Liver (tissue), 9 donors: ENCODE results near the gene TAB3. TPM values are rescaled to one million over a fixed set of nuclear protein-coding genes. Genes with fewer than 3 reads are reported as not detected.
A peak's percentile ranks its signal among the peaks of the same experiment; 100 is the strongest.

Source experiments
- DNase-seq: peaks from one replicate; pipeline ENCODE4 v3.0.0-alpha.2; 2017; ENCODE audit warnings: low spot score
- H3K27ac ChIP-seq, 2 donors: one replicate each; pipeline ENCODE4 v1.7.0; 2013; ENCODE audit warnings: inconsistent platforms in 2 of 2, low read length in 2 of 2, control low read depth in 1 of 2, low read depth in 1 of 2, mild to moderate bottlenecking in 1 of 2
- H3K27me3 ChIP-seq, 4 donors: one replicate each; pipeline versions ENCODE4 v1.6.1 to v1.7.0; 2013; ENCODE audit warnings: low read length in 3 of 4, inconsistent platforms in 1 of 4, mild to moderate bottlenecking in 1 of 4, moderate library complexity in 1 of 4; ENCODE audit not compliant: control insufficient read depth in 4 of 4, insufficient read depth in 4 of 4
- H3K36me3 ChIP-seq, 4 donors: one replicate each; pipeline versions ENCODE4 v1.6.1 to v1.7.0; 2013; ENCODE audit warnings: low read length in 3 of 4, mild to moderate bottlenecking in 3 of 4, low read depth in 1 of 4, moderate library complexity in 1 of 4; ENCODE audit not compliant: control insufficient read depth in 4 of 4, insufficient read depth in 3 of 4
- H3K4me1 ChIP-seq, 4 donors: one replicate each; pipeline versions ENCODE4 v1.6.1 to v1.7.0; 2013; ENCODE audit warnings: low read length in 3 of 4, mild to moderate bottlenecking in 3 of 4, moderate library complexity in 1 of 4; ENCODE audit not compliant: control insufficient read depth in 4 of 4, insufficient read depth in 4 of 4
- H3K4me3 ChIP-seq, 3 donors: one replicate each; pipeline versions ENCODE4 v1.6.1 to v1.7.0; 2013; ENCODE audit warnings: low read length in 3 of 3, control low read depth in 1 of 3, low read depth in 1 of 3, mild to moderate bottlenecking in 1 of 3
- H3K9ac ChIP-seq, 2 donors: one replicate each; pipeline ENCODE4 v1.7.0; 2013; ENCODE audit warnings: low read length in 2 of 2, mild to moderate bottlenecking in 2 of 2, moderate library complexity in 2 of 2, control low read depth in 1 of 2, low read depth in 1 of 2
- H3K9me3 ChIP-seq, 4 donors: one replicate each; pipeline versions ENCODE4 v1.6.1 to v1.7.0; 2013; ENCODE audit warnings: low read length in 3 of 4; ENCODE audit not compliant: control insufficient read depth in 4 of 4
- EGR1 ChIP-seq, 2 donors: IDR thresholded peaks; 2 replicates each; pipeline ENCODE4 v1.6.1; 2016 to 2018; ENCODE audit warnings: antibody characterized with exemption in 2 of 2, low read depth in 2 of 2
- FOXA1 ChIP-seq: IDR thresholded peaks from 2 replicates; pipeline ENCODE4 v1.6.1; 2016; ENCODE audit warnings: antibody characterized with exemption
- FOXA2 ChIP-seq: IDR thresholded peaks from 2 replicates; pipeline ENCODE4 v1.6.1; 2016; ENCODE audit warnings: antibody characterized with exemption
- HNF4A ChIP-seq, 2 donors: conservative IDR thresholded peaks; 2 replicates each; pipeline ENCODE4 v1.6.1; 2016; ENCODE audit warnings: antibody characterized with exemption in 2 of 2, mild to moderate bottlenecking in 2 of 2
- HNF4G ChIP-seq: IDR thresholded peaks from 2 replicates; pipeline ENCODE4 v1.6.1; 2016; ENCODE audit warnings: antibody characterized with exemption
- JUND ChIP-seq, 2 donors: IDR thresholded peaks; 2 replicates each; pipeline ENCODE4 v1.6.1; 2016; ENCODE audit warnings: antibody characterized with exemption in 2 of 2
- NR2F2 ChIP-seq: IDR thresholded peaks from 2 replicates; pipeline ENCODE4 v1.6.1; 2016; ENCODE audit warnings: antibody characterized with exemption
- RAD21 ChIP-seq, 2 donors: IDR thresholded peaks; 2 replicates each; pipeline ENCODE4 v1.6.1; 2016; ENCODE audit warnings: antibody characterized with exemption in 2 of 2, mild to moderate bottlenecking in 2 of 2
- RXRA ChIP-seq, 2 donors: IDR thresholded peaks; 2 replicates each; pipeline ENCODE4 v1.6.1; 2017 to 2018; ENCODE audit warnings: antibody characterized with exemption in 2 of 2, mild to moderate bottlenecking in 1 of 2
- TAF1 ChIP-seq: conservative IDR thresholded peaks from 2 replicates; pipeline ENCODE4 v1.6.1; 2016; ENCODE audit warnings: antibody characterized with exemption, mild to moderate bottlenecking
- YY1 ChIP-seq: IDR thresholded peaks from 2 replicates; pipeline ENCODE4 v1.6.1; 2016; ENCODE audit warnings: antibody characterized with exemption, mild to moderate bottlenecking
- WGBS: extraction: QIAGEN DNeasy Blood & Tissue Kit; methylation state at CpG from one replicate; pipeline ENCODE4 v1.1.7; 2013; 5-methylcytosine and 5-hydroxymethylcytosine counted together
- polyA plus RNA-seq, 2 donors: library from polyadenylated mRNA; stranded (reverse) in 1 of 2; unstranded in 1 of 2; fragments of 200-250 nt in 1 of 2; fragments of >200 nt in 1 of 2; fragmentation: Nextera tagmentation in 1 of 2; extraction: Ambion mirVana in 1 of 2; gene quantifications; one replicate each; pipeline versions ENCODE4 v1.2.1 to v1.2.3, GENCODE V29; 2013 to 2015
- total RNA-seq, 2 donors: library from RNA; depleted of rRNA; stranded (reverse); fragments of >200 nt; gene quantifications; one replicate each; pipeline ENCODE4 v1.2.3, GENCODE V29; 2014
- TF ChIP-seq, protein P1 (sequence below): IDR thresholded peaks from 2 replicates; pipeline ENCODE4 v1.6.1; 2016; ENCODE audit warnings: antibody characterized with exemption, mild to moderate bottlenecking
- TF ChIP-seq, protein P2 (sequence below): IDR thresholded peaks from 2 replicates; pipeline ENCODE4 v1.6.1; 2016; ENCODE audit warnings: antibody characterized with exemption
- TF ChIP-seq, protein P3 (sequence below): IDR thresholded peaks from 2 replicates; pipeline ENCODE4 v1.6.1; 2016; ENCODE audit warnings: antibody characterized with exemption
- TF ChIP-seq, protein P4 (sequence below): IDR thresholded peaks from 2 replicates; pipeline ENCODE4 v1.6.1; 2016; ENCODE audit warnings: antibody characterized with exemption
- TF ChIP-seq, protein P5 (sequence below): fragments of 150-350 bp; IDR thresholded peaks from 2 replicates; pipeline ENCODE4 v1.5.1; 2017; ENCODE audit warnings: improper control_type of control experiment, low read depth, low read length; ENCODE audit not compliant: missing input control
- donor health status: healthy.
- donor health status: healthy.
- donor health status: healthy.
- donor health status: healthy.
- donor health status: healthy.

The TAB3 gene
- total and polyA plus RNA-seq, 4 donors: 10.0 to 32.2 (median 17.4) TPM

DNA sequence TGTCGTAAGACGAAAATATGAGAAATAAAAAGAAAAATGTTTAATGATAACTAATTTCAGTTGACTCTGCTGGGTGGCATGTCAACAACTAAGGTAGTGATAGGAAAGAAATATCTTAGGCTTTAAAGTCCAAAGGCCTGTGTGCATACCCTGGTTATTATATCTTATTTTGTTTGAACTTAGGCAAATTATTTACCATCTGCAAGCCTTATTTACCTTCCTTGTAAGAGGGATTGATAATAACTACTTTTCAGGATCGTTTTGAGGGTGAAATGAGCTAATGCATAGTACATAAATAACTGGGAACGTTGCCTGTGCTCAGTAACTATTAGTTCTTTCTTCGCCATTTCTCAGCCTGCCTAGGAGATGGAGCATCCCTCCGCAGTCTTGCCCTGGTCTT is 41.6 kb upstream of the TAB3 start (continued):
- TF ChIP-seq, protein P1, sequence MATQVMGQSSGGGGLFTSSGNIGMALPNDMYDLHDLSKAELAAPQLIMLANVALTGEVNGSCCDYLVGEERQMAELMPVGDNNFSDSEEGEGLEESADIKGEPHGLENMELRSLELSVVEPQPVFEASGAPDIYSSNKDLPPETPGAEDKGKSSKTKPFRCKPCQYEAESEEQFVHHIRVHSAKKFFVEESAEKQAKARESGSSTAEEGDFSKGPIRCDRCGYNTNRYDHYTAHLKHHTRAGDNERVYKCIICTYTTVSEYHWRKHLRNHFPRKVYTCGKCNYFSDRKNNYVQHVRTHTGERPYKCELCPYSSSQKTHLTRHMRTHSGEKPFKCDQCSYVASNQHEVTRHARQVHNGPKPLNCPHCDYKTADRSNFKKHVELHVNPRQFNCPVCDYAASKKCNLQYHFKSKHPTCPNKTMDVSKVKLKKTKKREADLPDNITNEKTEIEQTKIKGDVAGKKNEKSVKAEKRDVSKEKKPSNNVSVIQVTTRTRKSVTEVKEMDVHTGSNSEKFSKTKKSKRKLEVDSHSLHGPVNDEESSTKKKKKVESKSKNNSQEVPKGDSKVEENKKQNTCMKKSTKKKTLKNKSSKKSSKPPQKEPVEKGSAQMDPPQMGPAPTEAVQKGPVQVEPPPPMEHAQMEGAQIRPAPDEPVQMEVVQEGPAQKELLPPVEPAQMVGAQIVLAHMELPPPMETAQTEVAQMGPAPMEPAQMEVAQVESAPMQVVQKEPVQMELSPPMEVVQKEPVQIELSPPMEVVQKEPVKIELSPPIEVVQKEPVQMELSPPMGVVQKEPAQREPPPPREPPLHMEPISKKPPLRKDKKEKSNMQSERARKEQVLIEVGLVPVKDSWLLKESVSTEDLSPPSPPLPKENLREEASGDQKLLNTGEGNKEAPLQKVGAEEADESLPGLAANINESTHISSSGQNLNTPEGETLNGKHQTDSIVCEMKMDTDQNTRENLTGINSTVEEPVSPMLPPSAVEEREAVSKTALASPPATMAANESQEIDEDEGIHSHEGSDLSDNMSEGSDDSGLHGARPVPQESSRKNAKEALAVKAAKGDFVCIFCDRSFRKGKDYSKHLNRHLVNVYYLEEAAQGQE: no peak
- peak; percentile 60 to 69 for TF ChIP-seq HNF4A (conservative IDR thresholded peaks at IDR 0.05)
- TF ChIP-seq FOXA2: peak; percentile 64
- TF ChIP-seq EGR1 (IDR thresholded peaks at IDR 0.05; ENCODE audit: low read depth in 2 of 2): no peak
- TF ChIP-seq, protein P2, sequence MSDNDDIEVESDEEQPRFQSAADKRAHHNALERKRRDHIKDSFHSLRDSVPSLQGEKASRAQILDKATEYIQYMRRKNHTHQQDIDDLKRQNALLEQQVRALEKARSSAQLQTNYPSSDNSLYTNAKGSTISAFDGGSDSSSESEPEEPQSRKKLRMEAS: no peak

DNA sequence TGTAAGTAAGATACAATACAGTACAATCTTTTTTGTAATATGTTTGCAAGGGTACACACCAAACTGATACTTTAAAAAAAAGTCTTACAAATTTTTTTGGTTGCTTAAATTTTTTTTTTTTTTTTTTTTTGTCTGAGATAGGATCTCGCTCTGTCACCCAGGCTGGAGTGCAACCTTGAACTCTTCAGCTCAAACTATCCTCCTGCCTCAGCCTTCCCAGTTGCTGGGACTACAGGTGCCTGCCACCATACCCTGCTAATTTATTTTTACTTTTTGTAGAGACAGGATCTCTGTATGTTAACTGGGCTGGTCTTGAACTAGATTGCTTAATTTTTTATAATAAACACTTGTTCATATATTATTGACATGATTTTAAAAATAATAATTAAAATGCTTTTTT is 41.1 kb upstream of the TAB3 start:
- Histone ChIP-seq H3K9ac (no peak overlapping the region), H3K4me3 (no peak overlapping the region), H3K4me1 (peaks cover 0 to 6% (median 2%) of the 10 kb centered on the region in 4 donors), H3K27ac (no peak overlapping the region), H3K27me3 (no peaks in the 10 kb centered on the region), H3K36me3 (no peaks in the 10 kb centered on the region), H3K9me3 (peaks cover 0 to 2% (median 0%) of the 10 kb centered on the region in 4 donors)
- no peak for DNase-seq
- TF ChIP-seq, protein P3, sequence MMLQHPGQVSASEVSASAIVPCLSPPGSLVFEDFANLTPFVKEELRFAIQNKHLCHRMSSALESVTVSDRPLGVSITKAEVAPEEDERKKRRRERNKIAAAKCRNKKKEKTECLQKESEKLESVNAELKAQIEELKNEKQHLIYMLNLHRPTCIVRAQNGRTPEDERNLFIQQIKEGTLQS: no peak
- TF ChIP-seq YY1 (no peak), EGR1 (IDR thresholded peaks at IDR 0.05; ENCODE audit: low read depth in 2 of 2) (no peak), HNF4G (no peak), HNF4A (conservative IDR thresholded peaks at IDR 0.05) (no peak), FOXA1 (no peak), TAF1 (no peak), RXRA (IDR thresholded peaks at IDR 0.05) (no peak), NR2F2 (no peak)
- TF ChIP-seq, protein P4, sequence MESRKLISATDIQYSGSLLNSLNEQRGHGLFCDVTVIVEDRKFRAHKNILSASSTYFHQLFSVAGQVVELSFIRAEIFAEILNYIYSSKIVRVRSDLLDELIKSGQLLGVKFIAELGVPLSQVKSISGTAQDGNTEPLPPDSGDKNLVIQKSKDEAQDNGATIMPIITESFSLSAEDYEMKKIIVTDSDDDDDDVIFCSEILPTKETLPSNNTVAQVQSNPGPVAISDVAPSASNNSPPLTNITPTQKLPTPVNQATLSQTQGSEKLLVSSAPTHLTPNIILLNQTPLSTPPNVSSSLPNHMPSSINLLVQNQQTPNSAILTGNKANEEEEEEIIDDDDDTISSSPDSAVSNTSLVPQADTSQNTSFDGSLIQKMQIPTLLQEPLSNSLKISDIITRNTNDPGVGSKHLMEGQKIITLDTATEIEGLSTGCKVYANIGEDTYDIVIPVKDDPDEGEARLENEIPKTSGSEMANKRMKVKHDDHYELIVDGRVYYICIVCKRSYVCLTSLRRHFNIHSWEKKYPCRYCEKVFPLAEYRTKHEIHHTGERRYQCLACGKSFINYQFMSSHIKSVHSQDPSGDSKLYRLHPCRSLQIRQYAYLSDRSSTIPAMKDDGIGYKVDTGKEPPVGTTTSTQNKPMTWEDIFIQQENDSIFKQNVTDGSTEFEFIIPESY: no peak
- TF ChIP-seq, protein P2: no peak
- 64% methylated on average over 1 of the region's 1 CpG for WGBS

DNA sequence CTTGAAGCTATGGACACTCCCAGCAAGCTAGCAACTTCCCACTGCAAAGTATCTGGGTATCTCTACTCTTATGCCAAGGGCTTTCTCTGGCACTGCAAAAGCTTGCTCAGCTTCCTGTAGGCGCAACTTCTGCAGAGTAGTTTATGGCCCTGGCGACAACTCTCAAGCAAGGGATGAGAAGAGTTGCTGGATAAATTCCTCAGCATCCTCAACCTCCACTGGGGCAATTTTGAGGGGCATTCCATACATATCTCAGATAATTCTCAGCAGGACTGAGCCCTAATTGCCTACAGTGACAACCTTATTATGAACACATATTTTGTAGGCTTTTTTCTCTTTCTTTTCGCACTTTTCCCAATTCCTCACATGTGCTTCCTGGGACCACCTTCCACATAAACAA is 31.2 kb upstream of the TAB3 start:
- TF ChIP-seq JUND (IDR thresholded peaks at IDR 0.05) (no peak), HNF4G (no peak), RXRA (IDR thresholded peaks at IDR 0.05) (no peak), RAD21 (IDR thresholded peaks at IDR 0.05) (no peak), EGR1 (IDR thresholded peaks at IDR 0.05; ENCODE audit: low read depth in 2 of 2) (no peak), FOXA1 (no peak), FOXA2 (no peak)
- TF ChIP-seq, protein P5, sequence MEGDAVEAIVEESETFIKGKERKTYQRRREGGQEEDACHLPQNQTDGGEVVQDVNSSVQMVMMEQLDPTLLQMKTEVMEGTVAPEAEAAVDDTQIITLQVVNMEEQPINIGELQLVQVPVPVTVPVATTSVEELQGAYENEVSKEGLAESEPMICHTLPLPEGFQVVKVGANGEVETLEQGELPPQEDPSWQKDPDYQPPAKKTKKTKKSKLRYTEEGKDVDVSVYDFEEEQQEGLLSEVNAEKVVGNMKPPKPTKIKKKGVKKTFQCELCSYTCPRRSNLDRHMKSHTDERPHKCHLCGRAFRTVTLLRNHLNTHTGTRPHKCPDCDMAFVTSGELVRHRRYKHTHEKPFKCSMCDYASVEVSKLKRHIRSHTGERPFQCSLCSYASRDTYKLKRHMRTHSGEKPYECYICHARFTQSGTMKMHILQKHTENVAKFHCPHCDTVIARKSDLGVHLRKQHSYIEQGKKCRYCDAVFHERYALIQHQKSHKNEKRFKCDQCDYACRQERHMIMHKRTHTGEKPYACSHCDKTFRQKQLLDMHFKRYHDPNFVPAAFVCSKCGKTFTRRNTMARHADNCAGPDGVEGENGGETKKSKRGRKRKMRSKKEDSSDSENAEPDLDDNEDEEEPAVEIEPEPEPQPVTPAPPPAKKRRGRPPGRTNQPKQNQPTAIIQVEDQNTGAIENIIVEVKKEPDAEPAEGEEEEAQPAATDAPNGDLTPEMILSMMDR: no peak
- TF ChIP-seq, protein P1: no peak
- TF ChIP-seq, protein P3: no peak
- no peak for DNase-seq
- 87% methylated on average over 3 of the region's 3 CpGs for WGBS
- Histone ChIP-seq H3K9me3 (no peaks in the 10 kb centered on the region), H3K36me3 (no peaks in the 10 kb centered on the region), H3K27ac (no peak overlapping the region), H3K27me3 (no peaks in the 10 kb centered on the region), H3K4me3 (no peak overlapping the region), H3K9ac (no peak overlapping the region), H3K4me1 (no peaks in the 10 kb centered on the region)
